Fibroblast of lung (primary cell): Measurements from ENCODE around the gene HAND1. TPM values are rescaled to one million over a fixed set of nuclear protein-coding genes. Genes with fewer than 3 reads are reported as not detected.

Source experiments
- DNase-seq, 2 donors: peaks; one replicate each; pipeline versions ENCODE4 v3.0.0 to v3.0.0-alpha.2; 2010; ENCODE audit warnings: low read depth in 2 of 2
- H2AFZ ChIP-seq: 2 replicates; pipeline ENCODE4 v1.5.1; 2012; ENCODE audit warnings: low read length, control low read depth, inconsistent platforms
- H3K27ac ChIP-seq: 2 replicates; pipeline ENCODE4 v1.5.1; 2011; ENCODE audit warnings: low read length, control low read depth; ENCODE audit not compliant: insufficient read depth
- H3K27me3 ChIP-seq: 2 replicates; pipeline ENCODE4 v1.5.1; 2011; ENCODE audit warnings: mild to moderate bottlenecking, low read length; ENCODE audit not compliant: control insufficient read depth, insufficient read depth
- H3K36me3 ChIP-seq: 2 replicates; pipeline ENCODE4 v1.5.1; 2011; ENCODE audit warnings: low read length; ENCODE audit not compliant: control insufficient read depth, insufficient read depth
- H3K4me1 ChIP-seq: 2 replicates; pipeline ENCODE4 v1.5.1; 2011; ENCODE audit warnings: low read length; ENCODE audit not compliant: control insufficient read depth, insufficient read depth; ENCODE audit errors: extremely low read depth
- H3K4me2 ChIP-seq: 2 replicates; pipeline ENCODE4 v1.5.1; 2011; ENCODE audit warnings: low read length, control low read depth; ENCODE audit not compliant: insufficient read depth; ENCODE audit errors: extremely low read depth
- H3K4me3 ChIP-seq, 4 experiments: fragments of 200-600 bp in 1 of 4; sonication (generic) in 1 of 4; replicated peaks in 1 of 4; 2 replicates each; pipeline ENCODE4 v1.5.1; 2011 to 2016; ENCODE audit warnings: low read length in 4 of 4, low read depth in 3 of 4, mild to moderate bottlenecking in 3 of 4, control low read depth in 2 of 4, inconsistent platforms in 1 of 4, mixed read lengths in 1 of 4; ENCODE audit not compliant: insufficient read depth in 1 of 4; ENCODE audit errors: control extremely low read depth in 1 of 4
- H3K79me2 ChIP-seq: 2 replicates; pipeline ENCODE4 v1.5.1; 2012; ENCODE audit warnings: mild to moderate bottlenecking, low read length, inconsistent platforms; ENCODE audit not compliant: control insufficient read depth, insufficient read depth
- H3K9ac ChIP-seq: 2 replicates; pipeline ENCODE4 v1.5.1; 2011; ENCODE audit warnings: mild to moderate bottlenecking, low read length, control low read depth; ENCODE audit not compliant: insufficient read depth
- H3K9me3 ChIP-seq: 2 replicates; pipeline ENCODE4 v1.5.1; 2012; ENCODE audit warnings: low read depth, low read length; ENCODE audit not compliant: control insufficient read depth, insufficient read depth
- H4K20me1 ChIP-seq: 2 replicates; pipeline ENCODE4 v1.5.1; 2011; ENCODE audit warnings: low read length; ENCODE audit not compliant: control insufficient read depth, insufficient read depth; ENCODE audit errors: extremely low read depth
- CTCF ChIP-seq, 2 donors: IDR thresholded peaks in 1 of 2; conservative IDR thresholded peaks in 1 of 2; 1 replicate in 1 of 2; 2 replicates in 1 of 2; pipeline ENCODE4 v1.5.1; 2011 to 2012; ENCODE audit warnings: low read length in 2 of 2, control low read depth in 1 of 2, inconsistent platforms in 1 of 2, low read depth in 1 of 2, mild to moderate bottlenecking in 1 of 2
- EZH2 ChIP-seq: IDR thresholded peaks from 2 replicates; pipeline ENCODE4 v1.5.1; 2012; ENCODE audit warnings: low read length, control low read depth, mild to moderate bottlenecking; ENCODE audit errors: missing control alignments
- polyA plus RNA-seq, 2 donors: library from polyadenylated mRNA; depleted of rRNA in 1 of 2; stranded (reverse) in 1 of 2; unstranded in 1 of 2; fragments of >200 nt; gene quantifications; 2 replicates each; pipeline ENCODE4 v1.2.1, GENCODE V29; 2011 to 2012; ENCODE audit warnings: missing spikeins in 1 of 2
- total RNA-seq: library from RNA; depleted of rRNA; stranded (reverse); fragments of >200 nt; gene quantifications from 2 replicates; pipeline ENCODE4 v1.2.1, GENCODE V29; 2014

HAND1 gene
- total and polyA plus RNA-seq, 2 donors (not counting 1 experiment from before 2014, with no cell fraction given) = not detected

- H3K27ac ChIP-seq = no peak overlapping the region
- no peak overlapping the region for H3K4me2 ChIP-seq
- no peak for DNase-seq
- no peaks in the 10 kb centered on the region for H3K4me1 ChIP-seq
- no peak overlapping the region for H3K4me3 ChIP-seq
- H3K9me3 ChIP-seq = no peaks in the 10 kb centered on the region
- H3K9ac ChIP-seq = no peak overlapping the region
- H4K20me1 ChIP-seq = no peaks in the 10 kb centered on the region
- H3K36me3 ChIP-seq = no peaks in the 10 kb centered on the region
- H3K27me3 ChIP-seq = peaks cover 49% of the 10 kb centered on the region
- H3K79me2 ChIP-seq = no peaks in the 10 kb centered on the region
- TF ChIP-seq EZH2 (no peak), CTCF (conservative IDR thresholded peaks at IDR 0.05 in 1 of 2, IDR thresholded peaks at IDR 0.05 in 1 of 2; ENCODE audit: low read depth in 1 of 2, low read length in 2 of 2) (no peak)
- H2AFZ ChIP-seq = no peak overlapping the region
Measured at GRCh38 chr5:154487541-154487940, 9.5 kb upstream of the HAND1 start.

- Histone ChIP-seq H3K4me3 (no peak overlapping the region), H4K20me1 (no peaks in the 10 kb centered on the region), H3K9me3 (no peaks in the 10 kb centered on the region), H2AFZ (no peak overlapping the region), H3K27me3 (peaks cover 60% of the 10 kb centered on the region), H3K9ac (no peak overlapping the region), H3K4me2 (no peak overlapping the region), H3K4me1 (no peaks in the 10 kb centered on the region), H3K27ac (no peak overlapping the region), H3K36me3 (no peaks in the 10 kb centered on the region), H3K79me2 (no peaks in the 10 kb centered on the region)
- DNase-seq = no peak
- no peak for TF ChIP-seq EZH2
Measured at GRCh38 chr5:154486427-154486866, 8.4 kb upstream of the HAND1 start.

- Histone ChIP-seq H3K36me3 (no peaks in the 10 kb centered on the region), H2AFZ (no peak overlapping the region), H3K4me1 (no peaks in the 10 kb centered on the region), H3K4me2 (no peak overlapping the region), H3K27me3 (peaks cover 65% of the 10 kb centered on the region), H3K9ac (no peak overlapping the region), H3K79me2 (no peaks in the 10 kb centered on the region), H3K4me3 (no peak overlapping the region), H4K20me1 (no peaks in the 10 kb centered on the region), H3K9me3 (no peaks in the 10 kb centered on the region), H3K27ac (no peak overlapping the region)
- TF ChIP-seq EZH2 (no peak), CTCF (conservative IDR thresholded peaks at IDR 0.05 in 1 of 2, IDR thresholded peaks at IDR 0.05 in 1 of 2; ENCODE audit: low read depth in 1 of 2, low read length in 2 of 2) (no peak)
- no peak for DNase-seq
Measured at GRCh38 chr5:154485850-154486426, 7.9 kb upstream of the HAND1 start.
